HepG2 (cell line): Measurements from ENCODE around the gene SYT1.

Experiments
- EP300 ChIP-seq, 3 experiments: sonication (generic) in 1 of 3; formaldehyde crosslinking in 1 of 3; IDR thresholded peaks; 2 replicates each; pipeline versions ENCODE4 v1.5.1 to v1.6.1; 2011 to 2020; ENCODE audit warnings: low read depth in 2 of 3, low read length in 2 of 3, borderline replicate concordance in 1 of 3, improper control_type of control experiment in 1 of 3, mild to moderate bottlenecking in 1 of 3, missing genetic modification reagents in 1 of 3, moderate library complexity in 1 of 3
- GABPA ChIP-seq, 2 experiments: IDR thresholded peaks; 2 replicates each; pipeline ENCODE4 v1.6.1; 2011 to 2016; ENCODE audit warnings: low read depth in 2 of 2, low read length in 1 of 2, missing biosample characterization in 1 of 2, missing genetic modification characterization in 1 of 2
- POLR2A ChIP-seq, 2 experiments: IDR thresholded peaks; 2 replicates each; pipeline ENCODE4 v1.6.1; 2011; ENCODE audit warnings: low read depth in 2 of 2, low read length in 2 of 2, mild to moderate bottlenecking in 1 of 2, moderate library complexity in 1 of 2; ENCODE audit not compliant: insufficient read depth in 1 of 2
- TBP ChIP-seq: sonication (generic); formaldehyde crosslinking; IDR thresholded peaks from 2 replicates; pipeline ENCODE4 v1.5.0; 2020; ENCODE audit warnings: missing genetic modification reagents
- ZNF674 ChIP-seq: sonication (generic); formaldehyde crosslinking; IDR thresholded peaks from 2 replicates; pipeline ENCODE4 v1.5.0; 2020; ENCODE audit warnings: low read depth, mild to moderate bottlenecking, missing genetic modification reagents
- ZSCAN5A ChIP-seq: sonication (generic); formaldehyde crosslinking; IDR thresholded peaks from 2 replicates; pipeline ENCODE4 v1.8.0; 2022; ENCODE audit warnings: mild to moderate bottlenecking, missing genetic modification reagents, borderline replicate concordance
- ZZZ3 ChIP-seq: sonication (generic); formaldehyde crosslinking; IDR thresholded peaks from 2 replicates; pipeline ENCODE4 v1.4.0; 2020; ENCODE audit warnings: missing genetic modification reagents, mild to moderate bottlenecking, borderline replicate concordance
- TF ChIP-seq, protein P1 (sequence below): sonication (generic); formaldehyde crosslinking; IDR thresholded peaks from 2 replicates; pipeline ENCODE4 v1.4.0; 2020; ENCODE audit warnings: missing genetic modification reagents
- TF ChIP-seq, protein P2 (sequence below), 2 experiments: sonication (generic) in 1 of 2; formaldehyde crosslinking in 1 of 2; IDR thresholded peaks; 2 replicates each; pipeline versions ENCODE4 v1.5.1 to v1.6.1; 2011 to 2020; ENCODE audit warnings: borderline replicate concordance in 1 of 2, low read depth in 1 of 2, low read length in 1 of 2, mild to moderate bottlenecking in 1 of 2, missing genetic modification reagents in 1 of 2, moderate library complexity in 1 of 2

DNA sequence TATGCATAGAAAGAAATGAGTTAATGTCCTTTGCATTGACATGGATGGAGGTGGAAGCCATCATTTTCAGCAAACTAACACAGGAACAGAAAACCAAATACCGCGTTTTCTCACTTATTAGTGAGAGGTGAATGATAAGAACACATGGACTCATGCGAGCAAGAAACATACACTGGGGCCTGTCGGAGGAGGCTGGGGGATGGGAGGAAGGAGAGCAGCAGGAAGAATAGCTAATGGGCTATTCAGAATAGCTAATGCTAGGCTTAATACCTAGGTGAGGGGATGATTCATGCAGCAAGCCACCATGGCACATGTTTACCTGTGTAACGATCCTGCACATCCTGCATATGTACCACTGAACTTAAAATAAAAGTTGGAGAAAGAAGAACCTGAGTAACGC, 29.1 kb upstream of the SYT1 start:
- TF ChIP-seq, protein P1, sequence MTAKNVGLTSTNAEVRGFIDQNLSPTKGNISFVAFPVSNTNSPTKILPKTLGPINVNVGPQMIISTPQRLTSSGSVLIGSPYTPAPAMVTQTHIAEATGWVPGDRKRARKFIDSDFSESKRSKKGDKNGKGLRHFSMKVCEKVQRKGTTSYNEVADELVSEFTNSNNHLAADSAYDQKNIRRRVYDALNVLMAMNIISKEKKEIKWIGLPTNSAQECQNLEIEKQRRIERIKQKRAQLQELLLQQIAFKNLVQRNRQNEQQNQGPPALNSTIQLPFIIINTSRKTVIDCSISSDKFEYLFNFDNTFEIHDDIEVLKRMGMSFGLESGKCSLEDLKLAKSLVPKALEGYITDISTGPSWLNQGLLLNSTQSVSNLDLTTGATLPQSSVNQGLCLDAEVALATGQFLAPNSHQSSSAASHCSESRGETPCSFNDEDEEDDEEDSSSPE (CRISPR knock-in tag): no peak
- TF ChIP-seq, protein P2, sequence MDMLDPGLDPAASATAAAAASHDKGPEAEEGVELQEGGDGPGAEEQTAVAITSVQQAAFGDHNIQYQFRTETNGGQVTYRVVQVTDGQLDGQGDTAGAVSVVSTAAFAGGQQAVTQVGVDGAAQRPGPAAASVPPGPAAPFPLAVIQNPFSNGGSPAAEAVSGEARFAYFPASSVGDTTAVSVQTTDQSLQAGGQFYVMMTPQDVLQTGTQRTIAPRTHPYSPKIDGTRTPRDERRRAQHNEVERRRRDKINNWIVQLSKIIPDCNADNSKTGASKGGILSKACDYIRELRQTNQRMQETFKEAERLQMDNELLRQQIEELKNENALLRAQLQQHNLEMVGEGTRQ (IDR thresholded peaks at IDR 0.05; ENCODE audit: low read depth, low read length): no peak
- TF ChIP-seq, protein P2 (CRISPR knock-in tag; IDR thresholded peaks at IDR 0.05; ENCODE audit: borderline replicate concordance): no peak
- no peak for TF ChIP-seq ZZZ3 (CRISPR knock-in tag)
- TF ChIP-seq TBP: no peak
- TF ChIP-seq GABPA (IDR thresholded peaks at IDR 0.05; ENCODE audit: low read depth, low read length): no peak
- no peak for TF ChIP-seq GABPA (CRISPR knock-in tag; IDR thresholded peaks at IDR 0.05; ENCODE audit: low read depth)
- no peak for TF ChIP-seq EP300 (IDR thresholded peaks at IDR 0.05; ENCODE audit: low read depth in 2 of 2, low read length in 2 of 2)
- no peak for TF ChIP-seq EP300 (CRISPR knock-in tag; IDR thresholded peaks at IDR 0.05; ENCODE audit: borderline replicate concordance)
- no peak for TF ChIP-seq POLR2A (IDR thresholded peaks at IDR 0.05; ENCODE audit: insufficient read depth in 1 of 2, low read depth in 2 of 2, low read length in 2 of 2)
- no peak for TF ChIP-seq ZSCAN5A (CRISPR knock-in tag)
- TF ChIP-seq ZNF674 (CRISPR knock-in tag): no peak
